Measurements from ENCODE around the gene HERC4.
A peak's percentile ranks its signal among the peaks of the same experiment; 100 is the strongest.

The HERC4 gene

GRCh38 chr10:67978749-67979148 is 96.3 kb downstream of the HERC4 start:
- peaks cover 5% of the 10 kb centered on the region for H3K4me1 ChIP-seq (ENCODE audit: insufficient read depth, low read length, severe bottlenecking)
- H2AFZ ChIP-seq (ENCODE audit: low read length), result no peak overlapping the region
- H3K9me2 ChIP-seq (ENCODE audit: low read depth, low read length), result no peaks in the 10 kb centered on the region
- H3K27me3 ChIP-seq (ENCODE audit: insufficient read depth, low read length), result no peaks in the 10 kb centered on the region
- no peak overlapping the region for H3K27ac ChIP-seq (ENCODE audit: low read depth, low read length, poor library complexity, severe bottlenecking)
- H3F3A ChIP-seq (ENCODE audit: insufficient read depth, low read length), result no peaks in the 10 kb centered on the region
- H3K4me2 ChIP-seq (ENCODE audit: low read length), result no peak overlapping the region
- H3K79me2 ChIP-seq (ENCODE audit: insufficient read depth, low read length), result no peaks in the 10 kb centered on the region
- H4K20me1 ChIP-seq (ENCODE audit: insufficient read depth, low read length), result no peaks in the 10 kb centered on the region
- TF ChIP-seq EZH2 (IDR thresholded peaks at IDR 0.05; ENCODE audit: borderline replicate concordance, low read length), result no peak
- no peak for TF ChIP-seq CTCF (IDR thresholded peaks at IDR 0.05; ENCODE audit: low read length)
- no peak overlapping the region for H3K9ac ChIP-seq (ENCODE audit: low read length)
- peaks cover 47% of the 10 kb centered on the region for H3K36me3 ChIP-seq (ENCODE audit: insufficient read depth, low read length)
- no peaks in the 10 kb centered on the region for H3K9me3 ChIP-seq (ENCODE audit: low read length)
- no peak overlapping the region for H3K4me3 ChIP-seq (ENCODE audit: low read depth, low read length, poor library complexity, severe bottlenecking)

- no peaks in the 10 kb centered on the region for H3F3A ChIP-seq (ENCODE audit: insufficient read depth, low read length)
- H3K4me3 ChIP-seq (ENCODE audit: low read depth, low read length, poor library complexity, severe bottlenecking), result no peak overlapping the region
- H3K36me3 ChIP-seq (ENCODE audit: insufficient read depth, low read length), result peaks cover 60% of the 10 kb centered on the region
These were observed 97.8 kb downstream of the HERC4 start for GRCh38 chr10:67977251-67977650.

GRCh38 chr10:67976292-67977245 is 98.5 kb downstream of the HERC4 start:
- Histone ChIP-seq H3F3A (ENCODE audit: insufficient read depth, low read length) (no peaks in the 10 kb centered on the region), H3K9me2 (ENCODE audit: low read depth, low read length) (no peaks in the 10 kb centered on the region), H3K4me1 (ENCODE audit: insufficient read depth, low read length, severe bottlenecking) (peaks cover 5% of the 10 kb centered on the region), H3K27me3 (ENCODE audit: insufficient read depth, low read length) (no peaks in the 10 kb centered on the region), H3K9me3 (ENCODE audit: low read length) (no peaks in the 10 kb centered on the region), H3K79me2 (ENCODE audit: insufficient read depth, low read length) (no peaks in the 10 kb centered on the region), H3K36me3 (ENCODE audit: insufficient read depth, low read length) (peaks cover 63% of the 10 kb centered on the region), H3K4me3 (ENCODE audit: low read depth, low read length, poor library complexity, severe bottlenecking) (no peak overlapping the region), H3K4me2 (ENCODE audit: low read length) (no peak overlapping the region), H2AFZ (ENCODE audit: low read length) (no peak overlapping the region), H3K9ac (ENCODE audit: low read length) (no peak overlapping the region), H4K20me1 (ENCODE audit: insufficient read depth, low read length) (no peaks in the 10 kb centered on the region), H3K27ac (ENCODE audit: low read depth, low read length, poor library complexity, severe bottlenecking) (peak overlapping the region; percentile 50)
- TF ChIP-seq CTCF (IDR thresholded peaks at IDR 0.05; ENCODE audit: low read length) (no peak), EZH2 (IDR thresholded peaks at IDR 0.05; ENCODE audit: borderline replicate concordance, low read length) (no peak)

More at GRCh38 chr10:67977251-67977650, 97.8 kb downstream of the HERC4 start:
- no peaks in the 10 kb centered on the region for H4K20me1 ChIP-seq (ENCODE audit: insufficient read depth, low read length)
- peaks cover 5% of the 10 kb centered on the region for H3K4me1 ChIP-seq (ENCODE audit: insufficient read depth, low read length, severe bottlenecking)
- no peak overlapping the region for H3K4me2 ChIP-seq (ENCODE audit: low read length)
- no peak overlapping the region for H2AFZ ChIP-seq (ENCODE audit: low read length)
- no peaks in the 10 kb centered on the region for H3K27me3 ChIP-seq (ENCODE audit: insufficient read depth, low read length)
- H3K9me3 ChIP-seq (ENCODE audit: low read length), result no peaks in the 10 kb centered on the region
- TF ChIP-seq CTCF (IDR thresholded peaks at IDR 0.05; ENCODE audit: low read length) (no peak), EZH2 (IDR thresholded peaks at IDR 0.05; ENCODE audit: borderline replicate concordance, low read length) (no peak)
- peak overlapping the region; percentile 50 for H3K27ac ChIP-seq (ENCODE audit: low read depth, low read length, poor library complexity, severe bottlenecking)
- H3K9ac ChIP-seq (ENCODE audit: low read length), result no peak overlapping the region
- no peaks in the 10 kb centered on the region for H3K9me2 ChIP-seq (ENCODE audit: low read depth, low read length)
- H3K79me2 ChIP-seq (ENCODE audit: insufficient read depth, low read length), result no peaks in the 10 kb centered on the region
